GM18520 (cell line): ENCODE measurements around the gene ZNRF2.

Experiments used
- ATAC-seq: cut with Tn5 transposase; IDR thresholded peaks from one replicate; pipeline ENCODE4 v1.9.1; 2021; ENCODE audit not compliant: unreplicated experiment

The ZNRF2 gene

DNA sequence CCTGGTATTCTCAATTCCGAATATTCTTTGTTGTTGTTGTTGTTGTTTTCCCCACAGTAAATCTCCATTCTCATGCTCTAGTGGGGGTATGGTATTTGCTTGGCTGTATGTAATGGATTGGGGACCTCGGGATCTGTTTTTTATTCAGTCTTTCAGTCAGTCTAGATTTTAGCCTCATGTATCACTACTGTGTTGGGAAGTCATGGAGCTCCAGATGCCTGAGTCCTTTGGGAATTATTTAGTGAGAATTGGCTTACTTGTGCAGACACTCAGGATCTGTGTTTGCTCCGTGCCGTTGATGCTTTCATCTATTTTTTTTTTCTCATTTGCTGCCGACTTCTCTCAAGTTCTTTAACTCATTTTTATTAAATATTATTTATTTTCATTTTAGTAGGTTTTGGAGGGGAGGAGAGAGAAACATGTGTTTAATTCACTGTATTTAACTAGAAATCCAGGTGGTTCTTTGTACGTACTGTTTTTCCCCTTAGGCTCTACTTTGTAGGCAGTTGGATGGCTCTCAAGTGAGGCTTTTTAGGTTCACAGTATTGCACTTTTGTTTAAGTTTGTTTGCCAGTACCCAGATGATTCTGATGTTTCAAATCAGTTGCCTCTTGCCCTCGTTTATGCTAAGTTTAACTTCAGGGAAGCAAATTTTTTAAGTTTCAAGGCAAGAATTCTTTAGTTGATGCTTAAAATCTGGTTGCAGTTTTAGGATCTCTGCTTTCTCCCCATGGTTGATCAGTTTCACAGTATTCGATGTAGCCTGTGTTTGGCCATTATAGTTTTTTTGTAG, 36.9 kb downstream of the ZNRF2 start:
- ATAC-seq, result no peak

DNA sequence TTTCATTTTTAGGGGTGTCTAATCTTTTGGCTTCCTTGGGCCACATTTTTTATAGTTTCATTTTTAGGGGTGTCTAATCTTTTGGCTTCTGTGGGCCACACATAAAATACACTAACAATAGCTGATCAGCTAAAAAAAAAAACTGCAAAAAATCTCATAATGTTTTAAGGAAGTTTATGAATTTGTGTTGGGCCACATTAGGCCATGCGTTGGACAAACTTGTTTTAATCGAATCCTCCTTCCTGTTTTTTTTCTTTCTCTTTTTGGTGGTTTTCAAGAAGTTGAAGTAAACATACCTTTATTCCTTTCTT, 37.4 kb downstream of the ZNRF2 start:
- ATAC-seq, result no peak

DNA sequence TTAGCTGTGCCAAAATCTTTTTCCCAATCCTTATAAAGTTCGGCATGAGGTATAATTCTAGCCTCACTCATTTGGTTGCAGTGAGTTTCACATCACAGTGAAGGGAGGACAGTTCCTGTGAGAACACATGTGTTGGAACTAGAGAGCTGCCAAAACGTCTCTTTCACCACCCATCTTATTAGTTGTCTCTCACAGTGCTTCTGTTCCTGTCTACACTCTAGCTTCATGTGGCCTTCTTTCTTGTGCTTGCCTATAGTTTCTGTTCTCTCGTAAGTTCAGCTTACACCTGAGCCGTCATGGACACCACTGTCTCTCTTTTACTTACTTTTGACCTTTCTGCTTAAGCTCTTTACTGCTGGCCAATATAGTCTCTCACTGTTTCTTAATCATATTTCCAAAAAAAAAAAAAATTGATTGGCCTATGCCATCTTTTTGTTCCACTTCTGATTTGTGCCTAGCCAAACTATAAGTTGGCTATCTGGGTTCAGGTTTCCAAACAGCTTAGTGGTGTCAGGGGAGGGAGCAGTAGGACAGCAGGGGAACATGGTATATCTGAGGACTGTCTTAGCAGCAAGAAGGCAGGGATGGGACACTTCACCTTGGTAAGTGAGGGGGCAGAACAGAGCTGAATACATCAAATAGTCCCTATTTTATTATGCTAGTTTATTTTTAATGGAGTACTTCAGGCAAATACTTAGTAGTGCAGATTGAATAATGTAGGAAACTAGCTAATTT, 38.0 kb downstream of the ZNRF2 start:
- ATAC-seq, result peak; percentile 60

DNA sequence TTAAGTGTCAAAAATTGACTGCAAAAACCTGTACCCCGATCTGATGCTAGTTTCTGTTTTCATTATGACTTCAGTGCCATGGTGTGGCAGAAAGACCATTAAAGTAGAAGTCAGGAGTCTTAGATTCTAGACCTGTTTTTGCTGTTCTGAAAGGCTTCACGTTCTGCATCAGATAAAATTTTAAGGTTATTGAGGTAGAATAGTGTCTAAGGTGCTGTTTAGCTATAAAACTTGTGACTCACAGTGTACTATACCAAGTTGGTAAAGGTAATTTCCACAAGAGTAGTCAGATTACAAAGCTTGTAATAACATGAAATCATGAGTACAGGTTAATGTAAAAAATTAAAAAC, 38.6 kb downstream of the ZNRF2 start:
- ATAC-seq, result peak; percentile 38

DNA sequence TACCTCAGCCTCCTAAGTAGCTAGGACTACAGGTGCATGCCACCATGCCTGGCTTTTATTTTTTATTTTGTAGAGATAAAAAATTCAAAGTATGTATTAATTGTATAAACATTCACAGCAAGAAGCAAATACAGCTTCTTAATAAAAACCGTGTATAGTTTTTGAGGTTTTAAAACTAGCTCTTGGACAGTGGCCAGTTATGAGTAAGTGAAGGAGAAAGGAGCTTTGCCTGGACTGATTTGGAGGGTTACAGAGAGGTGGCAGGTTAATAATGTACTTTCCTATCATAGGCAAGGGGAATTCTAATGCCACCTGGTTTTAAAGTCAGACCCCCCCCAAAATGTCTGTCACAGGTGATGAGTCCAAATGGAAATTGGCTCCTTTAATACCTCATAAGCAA, 43.4 kb downstream of the ZNRF2 start:
- no peak for ATAC-seq

DNA sequence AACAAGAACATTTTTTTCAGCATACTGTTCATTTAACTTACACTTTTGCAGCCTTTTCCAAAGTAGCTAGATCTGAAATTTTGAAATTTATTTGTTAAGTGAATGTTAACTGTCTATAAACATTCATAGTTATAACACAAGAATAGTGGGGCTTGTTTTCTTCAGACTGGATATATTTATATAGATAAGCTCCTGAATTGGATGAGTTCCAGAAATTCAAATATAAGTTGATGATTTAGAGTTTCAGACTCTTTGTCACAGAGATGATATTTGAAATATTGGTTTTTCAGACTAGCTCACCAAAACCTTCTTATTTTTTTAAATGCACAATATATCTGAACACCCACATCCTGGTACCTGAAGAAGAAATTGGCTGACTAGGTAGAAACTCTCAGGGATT, 44.0 kb downstream of the ZNRF2 start:
- no peak for ATAC-seq

DNA sequence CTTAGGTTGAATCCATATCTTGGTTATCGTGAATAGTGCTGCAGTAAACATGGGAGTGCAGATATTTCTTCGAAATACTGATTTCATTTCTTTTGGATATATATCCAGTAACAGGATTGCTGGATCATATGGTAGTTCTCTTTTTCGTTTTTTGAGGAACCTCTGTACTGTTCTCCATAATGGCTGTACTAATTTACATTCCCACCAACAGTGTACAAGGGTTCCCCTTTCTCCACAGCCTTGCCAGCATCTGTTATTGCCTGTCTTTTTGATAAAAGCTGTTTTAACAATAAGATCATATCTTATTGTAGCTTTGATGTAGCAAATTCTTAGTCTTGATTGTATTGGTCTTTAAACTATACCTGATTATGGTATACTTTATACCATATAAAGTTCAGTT, 45.3 kb downstream of the ZNRF2 start:
- no peak for ATAC-seq

DNA sequence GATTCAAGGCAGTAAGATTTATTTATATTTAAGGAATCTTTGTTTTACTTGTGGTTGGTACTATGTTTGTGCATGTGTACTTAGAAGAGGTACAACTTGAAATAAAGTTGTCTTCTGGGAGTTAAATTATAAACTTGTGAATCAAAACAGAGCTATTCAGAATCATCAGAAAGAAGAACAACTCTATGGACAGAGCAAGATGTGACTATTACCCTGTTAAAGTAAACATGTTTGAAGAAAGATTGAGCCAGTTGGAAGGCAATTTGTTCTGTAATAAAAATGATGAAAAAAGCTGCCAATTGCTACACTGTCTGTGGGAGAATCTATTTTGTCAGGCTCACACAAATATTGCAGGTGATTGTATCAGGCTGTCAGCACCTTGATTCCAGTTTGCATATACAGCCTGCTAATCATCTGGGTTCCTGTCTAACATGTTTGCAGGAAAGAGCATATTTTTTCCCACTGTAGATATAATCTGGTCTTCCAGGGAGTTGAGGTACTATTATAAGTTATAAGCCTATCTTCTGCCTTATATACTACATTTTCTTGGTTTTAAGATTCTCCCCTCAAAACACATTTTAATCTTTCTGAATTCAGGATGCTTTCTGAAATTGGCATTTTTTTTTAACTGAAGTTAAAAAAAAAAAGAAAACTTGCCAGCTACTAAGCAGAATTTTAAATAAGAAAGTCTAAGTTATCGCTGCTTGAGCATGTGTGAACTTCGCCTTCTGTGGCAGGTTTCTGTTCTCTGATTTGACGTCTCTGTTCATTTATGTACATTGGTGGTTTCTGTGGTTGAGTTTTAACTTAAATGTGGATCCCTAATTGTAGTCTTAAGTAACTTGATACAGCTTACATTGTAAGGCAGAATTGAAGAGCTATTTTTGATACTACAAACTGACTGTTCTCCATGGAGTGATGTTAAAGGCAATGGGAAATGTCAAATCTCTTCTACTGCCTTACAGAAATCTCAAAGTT, 46.0 kb downstream of the ZNRF2 start:
- ATAC-seq, result peak; percentile 92

DNA sequence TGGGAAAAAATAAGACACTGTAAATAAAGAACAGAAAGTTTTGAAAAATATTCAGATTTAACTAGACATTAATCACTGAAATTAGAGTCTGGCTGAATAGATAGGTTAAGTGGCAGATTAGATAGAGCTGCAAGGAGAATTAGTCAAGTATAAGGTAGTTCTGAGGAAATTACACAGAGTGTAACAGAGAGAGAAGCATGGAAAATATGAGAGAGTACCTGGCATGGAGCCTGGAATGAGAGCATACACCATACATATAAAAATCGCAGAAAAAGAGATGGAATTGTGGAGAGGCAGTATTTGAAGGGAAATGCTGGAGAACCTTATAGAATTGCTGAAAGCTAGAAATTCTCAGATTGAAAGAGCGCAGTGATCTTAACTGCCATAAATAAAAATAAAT, 46.9 kb downstream of the ZNRF2 start:
- ATAC-seq, result no peak

DNA sequence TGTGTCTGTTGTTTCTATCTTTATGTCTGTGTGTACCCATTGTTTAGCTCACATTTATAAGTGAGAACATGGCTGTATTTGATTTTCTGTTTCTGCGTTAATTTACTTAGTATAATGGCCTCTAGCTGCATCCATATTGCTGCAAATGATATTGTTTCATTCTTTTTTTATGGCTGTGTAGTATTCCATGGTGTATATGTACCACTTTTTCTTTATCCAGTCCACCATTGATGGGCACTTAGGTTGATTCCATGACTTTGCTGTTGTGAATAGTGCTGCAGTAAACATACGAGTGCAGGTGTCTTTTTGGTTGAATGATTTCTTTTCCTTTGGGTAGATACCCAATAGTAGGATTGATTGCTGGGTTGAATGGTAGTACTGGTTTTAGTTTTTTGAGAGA, 48.2 kb downstream of the ZNRF2 start:
- ATAC-seq, result no peak

DNA sequence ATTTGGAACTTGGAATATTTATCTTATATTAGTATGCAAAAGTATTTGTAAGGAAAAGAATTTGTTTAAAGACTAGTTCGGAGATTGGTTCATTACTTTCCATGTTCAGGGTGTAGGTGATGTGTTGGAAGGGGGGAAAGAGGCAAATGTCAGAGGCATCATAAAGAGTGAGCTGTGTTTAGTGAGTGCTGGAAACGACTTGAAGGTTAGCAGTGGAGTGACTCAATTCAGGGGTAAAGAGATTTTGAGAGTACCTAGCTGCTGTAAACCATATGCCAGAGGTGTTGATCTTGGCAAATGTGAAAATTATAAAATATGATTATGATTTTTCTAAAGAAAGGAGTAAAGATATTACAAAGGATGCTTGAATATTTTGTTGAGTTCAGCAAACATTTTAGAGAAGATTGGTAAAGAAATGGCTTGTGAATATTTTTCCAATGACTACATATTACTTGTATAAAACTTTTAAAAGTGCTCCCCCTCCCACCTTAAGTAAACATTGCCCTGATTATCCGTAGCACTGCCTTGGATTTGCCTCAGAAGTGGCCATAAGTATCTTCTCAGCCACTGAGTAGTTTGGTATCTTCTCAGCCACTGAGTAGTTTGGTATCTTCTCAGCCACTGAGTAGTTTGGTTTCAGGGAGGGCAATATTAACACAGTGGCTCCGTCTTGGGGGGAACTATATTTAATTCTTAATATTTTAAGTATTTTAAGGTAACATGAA, 51.5 kb downstream of the ZNRF2 start:
- no peak for ATAC-seq

DNA sequence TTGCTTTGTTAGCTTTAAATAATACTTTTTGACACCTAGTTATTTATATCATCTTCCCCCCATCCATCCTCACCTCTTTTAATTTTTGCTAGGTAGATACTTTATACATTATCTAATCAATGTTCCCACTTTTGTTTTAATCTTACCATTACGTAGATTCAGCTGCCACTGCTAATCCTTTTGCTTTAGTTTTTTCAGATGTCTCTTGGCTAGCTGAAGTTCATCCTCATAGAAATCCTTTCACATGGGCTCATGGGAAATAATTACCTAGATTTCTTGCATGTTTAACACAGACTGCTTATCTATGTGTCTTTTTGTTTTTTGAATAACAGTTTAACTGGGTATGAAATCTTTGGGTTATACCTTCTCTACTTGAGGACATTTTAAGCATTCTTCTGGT, 60.1 kb downstream of the ZNRF2 start:
- no peak for ATAC-seq

DNA sequence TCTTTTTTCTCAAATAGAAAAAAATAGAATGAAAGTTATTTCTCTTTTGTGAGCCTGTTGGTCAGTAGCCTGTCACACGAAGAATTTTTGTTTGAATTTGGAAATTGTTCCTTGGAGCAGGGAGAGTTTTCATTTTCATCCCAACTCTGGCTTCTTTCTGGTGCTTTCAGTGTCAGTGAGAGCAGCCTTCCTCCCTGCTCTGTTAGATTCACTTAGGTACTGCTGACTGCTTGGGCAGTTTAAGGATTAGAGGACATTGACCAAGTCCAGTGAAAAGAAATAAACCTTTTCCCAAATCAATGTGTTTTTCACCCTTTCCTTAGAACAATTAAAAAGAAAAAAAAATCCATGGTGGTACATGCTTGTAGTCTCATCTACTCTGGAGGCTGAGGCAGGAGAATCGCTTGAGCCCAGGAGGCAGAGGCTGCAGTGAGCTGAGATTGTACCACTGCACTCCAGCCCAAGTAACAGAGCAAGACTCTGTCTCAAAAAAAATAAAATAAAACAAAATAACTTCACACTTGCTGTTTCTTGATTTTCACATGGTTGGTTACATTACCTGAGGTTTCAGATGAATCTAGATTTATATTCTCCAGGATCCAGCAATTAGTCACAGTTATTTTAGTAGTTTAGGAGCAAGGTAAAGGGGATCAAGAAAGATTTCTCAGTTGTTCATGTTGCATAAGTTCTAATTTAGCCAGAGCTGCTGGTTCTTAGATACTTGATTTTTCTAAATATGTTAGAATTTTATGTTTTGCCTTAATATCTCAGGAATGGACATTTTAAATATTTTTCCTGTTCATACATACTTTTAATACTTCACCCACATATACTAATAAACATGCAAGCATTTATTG, 63.1 kb downstream of the ZNRF2 start:
- ATAC-seq, result no peak

DNA sequence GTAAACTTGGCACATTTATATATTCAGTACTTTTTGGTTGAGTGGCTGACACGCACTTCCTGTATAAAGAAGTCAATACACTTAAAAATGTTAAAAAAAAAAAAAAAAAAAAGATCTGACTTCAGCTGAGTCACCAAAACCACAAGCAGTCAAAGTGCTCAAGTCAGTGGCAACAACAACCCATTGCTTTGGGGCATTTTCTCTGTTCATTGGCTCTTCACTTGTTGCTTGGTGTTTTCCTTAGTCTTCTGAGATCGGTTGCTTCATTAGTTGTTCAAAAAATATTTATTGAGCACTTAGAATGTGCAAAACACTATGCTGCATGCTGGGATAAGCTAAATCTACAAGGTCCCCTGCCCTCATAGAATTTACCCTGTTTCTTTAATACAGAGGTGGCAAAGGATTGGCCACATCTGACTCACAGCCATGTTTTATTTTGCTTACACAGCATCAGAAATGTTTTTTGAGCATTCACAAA, 63.7 kb downstream of the ZNRF2 start:
- ATAC-seq, result peak; percentile 76

DNA sequence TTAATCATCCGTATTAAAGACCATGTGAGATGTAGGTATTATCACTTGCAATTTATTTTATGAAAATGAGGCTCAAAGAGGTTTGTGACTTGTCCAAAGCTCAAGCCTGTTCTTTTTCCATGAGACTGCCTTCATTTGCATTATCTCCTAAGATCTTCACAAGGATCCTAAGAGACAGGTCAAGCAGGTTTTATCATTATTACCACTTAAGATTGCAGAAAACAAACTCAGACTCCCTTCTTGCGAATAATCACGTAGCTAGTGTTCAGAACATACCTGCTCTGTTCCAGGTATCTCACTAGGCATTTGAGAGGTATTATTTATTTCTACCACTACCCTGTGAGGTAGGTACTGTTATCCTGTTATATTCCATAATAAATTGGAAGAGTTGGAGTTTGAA, 64.8 kb downstream of the ZNRF2 start:
- no peak for ATAC-seq

DNA sequence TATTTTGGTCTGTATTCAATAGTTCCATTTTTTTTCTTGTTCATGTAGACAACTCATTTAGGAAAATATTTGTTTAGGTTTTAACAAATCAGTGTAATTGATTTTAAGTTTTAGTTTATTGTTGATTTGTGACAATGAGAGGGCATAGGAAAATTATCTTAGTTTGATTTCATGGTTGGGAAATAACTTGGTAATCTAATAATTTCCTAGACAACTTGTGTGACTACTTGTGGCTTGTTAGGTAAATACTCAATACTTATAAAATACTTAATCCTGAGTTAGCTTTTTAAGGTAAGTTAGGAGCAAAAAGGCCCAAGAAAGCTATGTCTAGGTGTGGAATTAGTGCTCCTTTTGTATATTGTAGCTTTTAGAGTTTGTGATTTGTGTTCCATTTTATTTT, 65.4 kb downstream of the ZNRF2 start:
- ATAC-seq, result no peak

DNA sequence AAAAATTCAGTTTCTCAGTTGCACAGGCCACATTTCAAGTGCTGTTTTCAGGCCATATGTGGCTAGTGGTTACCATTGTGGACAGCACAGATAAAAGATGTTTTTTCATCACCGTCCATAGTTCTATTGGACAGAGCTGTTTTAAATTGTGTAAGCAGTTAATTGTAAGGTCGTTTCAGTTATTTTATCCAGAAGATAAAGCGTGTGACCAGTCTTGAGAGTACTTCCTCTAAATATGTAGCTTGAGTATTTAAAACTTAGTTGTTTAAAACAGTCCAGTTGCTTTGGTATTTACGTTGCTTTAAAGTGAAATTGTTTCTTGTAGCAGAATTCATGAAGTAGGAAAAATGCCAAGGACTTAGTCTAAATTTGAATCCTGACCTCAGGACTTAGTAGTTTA, 66.9 kb downstream of the ZNRF2 start:
- ATAC-seq, result no peak

DNA sequence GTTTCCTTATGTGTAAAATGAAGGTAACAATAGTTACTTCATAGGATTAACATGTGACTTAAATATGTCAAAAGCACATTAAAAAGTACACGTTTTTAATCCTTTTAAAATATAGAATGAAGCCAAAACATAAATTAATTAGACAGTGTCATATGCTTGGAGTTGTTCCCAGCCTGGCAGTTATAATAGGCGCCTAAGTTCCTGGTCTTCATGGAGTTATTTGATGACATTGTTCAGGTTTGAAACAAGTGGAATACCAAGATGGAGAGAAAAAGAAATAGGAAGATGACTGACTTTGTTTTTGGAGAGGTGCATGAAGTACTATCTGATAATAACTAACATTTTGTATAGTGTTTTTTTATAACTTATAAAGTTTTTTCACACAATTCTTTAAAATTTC, 67.3 kb downstream of the ZNRF2 start:
- ATAC-seq, result no peak

DNA sequence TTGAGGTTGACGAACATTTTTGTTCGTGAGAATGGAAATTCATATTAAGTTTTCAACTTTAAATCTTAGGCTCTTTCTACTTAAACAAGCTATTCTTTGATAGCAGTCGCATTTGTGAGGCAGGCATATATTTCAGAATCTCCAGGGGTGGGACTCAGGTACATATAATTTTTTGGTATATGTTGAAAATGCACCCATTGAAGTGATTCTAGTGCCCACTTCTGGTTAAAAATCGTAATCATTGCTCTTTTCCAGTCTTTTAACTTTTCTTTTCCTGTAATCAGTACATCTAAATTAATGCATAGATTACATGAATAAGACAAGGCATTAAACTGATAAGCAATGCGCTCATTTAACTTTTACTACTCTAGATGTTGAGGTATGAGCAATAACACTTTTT, 67.8 kb downstream of the ZNRF2 start:
- no peak for ATAC-seq

DNA sequence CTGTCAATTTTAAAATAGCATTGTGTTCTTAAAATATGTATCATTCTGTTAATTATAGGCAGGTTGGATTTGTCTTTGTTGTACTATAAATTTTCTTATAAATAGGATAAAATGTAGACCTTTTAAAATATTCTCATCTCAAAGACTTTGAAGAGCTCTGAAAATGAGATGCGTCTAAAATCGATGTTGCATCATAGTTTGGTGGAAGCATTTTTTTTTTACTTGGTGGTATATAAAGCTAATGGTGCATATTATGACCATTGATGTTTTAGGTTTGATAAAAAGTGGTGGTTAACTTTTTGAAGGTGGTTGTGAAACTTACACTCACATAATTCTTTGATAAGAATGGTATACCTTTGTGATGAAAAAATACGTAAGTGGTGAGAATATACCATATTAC, 69.1 kb downstream of the ZNRF2 start:
- no peak for ATAC-seq
